Erythroblast (primary cell): ENCODE measurements around the gene CCS.
"Not testable (repeated sequence)": the region's sequence is repeated elsewhere in the genome, so short reads cannot be mapped to it uniquely, and the experiment has no call there.

ENCODE experiments used
- GATA1 ChIP-seq: IDR thresholded peaks from 2 replicates; pipeline ENCODE4 v1.6.1; 2011; ENCODE audit warnings: low read depth, mild to moderate bottlenecking, control low read depth, low read length, moderate library complexity
- POLR2A ChIP-seq: IDR thresholded peaks from 2 replicates; pipeline ENCODE4 v1.6.1; 2011; ENCODE audit warnings: mild to moderate bottlenecking, low read length

- not testable (repeated sequence) for TF ChIP-seq POLR2A, GATA1
Observed at GRCh38 chr11:66585447-66585846, 7.5 kb upstream of the CCS start.
